WTC11 (cell line): Measurements from ENCODE around the gene CNTNAP5. TPM values are rescaled to one million over a fixed set of nuclear protein-coding genes. Genes with fewer than 3 reads are reported as not detected.

ENCODE experiments used
- ATAC-seq: fragments of 200-7000 bp; cut with Tn5 transposase; 2 replicates; pipeline ENCODE4 v1.10.0; 2021; ENCODE audit warnings: mild to moderate bottlenecking, moderate library complexity
- CTCF ChIA-PET: fragments of 300-600 bp; sonication (Branson Sonifier 250); formaldehyde crosslinking; loops from one replicate; lab custom pipeline; 2021; ENCODE audit warnings: antibody characterized with exemption; lab: Charles Lee
- POLR2A ChIA-PET: fragments of 350-600 bp; sonication (Branson Sonifier 250); formaldehyde crosslinking; loops from one replicate; lab custom pipeline; 2021; ENCODE audit warnings: antibody characterized with exemption; lab: Charles Lee
- DNase-seq: peaks from one replicate; pipeline ENCODE4 v3.0.0; 2021; ENCODE audit warnings: low spot score
- H3K27ac Mint-ChIP-seq: 2 replicates; pipeline ENCODE4 v1.8.0; 2021; ENCODE audit warnings: mixed read lengths
- H3K27me3 Mint-ChIP-seq: 2 replicates; pipeline ENCODE4 v1.8.0; 2021; ENCODE audit warnings: low read depth, mild to moderate bottlenecking, moderate library complexity, mixed read lengths
- H3K36me3 Mint-ChIP-seq: 2 replicates; pipeline ENCODE4 v1.8.0; 2021; ENCODE audit warnings: mixed read lengths
- H3K4me1 Mint-ChIP-seq: 2 replicates; pipeline ENCODE4 v1.8.0; 2022; ENCODE audit warnings: mixed read lengths
- H3K4me3 Mint-ChIP-seq: 2 replicates; pipeline ENCODE4 v1.8.0; 2021; ENCODE audit warnings: mild to moderate bottlenecking, moderate library complexity, mixed read lengths
- H3K9me3 Mint-ChIP-seq: 2 replicates; pipeline ENCODE4 v1.8.0; 2021; ENCODE audit warnings: mixed read lengths
- AFF4 ChIP-seq: sonication (generic); formaldehyde crosslinking; IDR thresholded peaks from 2 replicates; pipeline ENCODE4 v1.8.1; 2023; ENCODE audit warnings: mild to moderate bottlenecking, missing genetic modification reagents, borderline replicate concordance
- ATF2 ChIP-seq: sonication (generic); formaldehyde crosslinking; IDR thresholded peaks from 2 replicates; pipeline ENCODE4 v1.8.1; 2022; ENCODE audit warnings: low read depth, missing genetic modification reagents, borderline replicate concordance
- CREM ChIP-seq: sonication (generic); formaldehyde crosslinking; IDR thresholded peaks from 2 replicates; pipeline ENCODE4 v1.8.1; 2022; ENCODE audit warnings: mild to moderate bottlenecking, missing genetic modification reagents, moderate library complexity
- ETV6 ChIP-seq: sonication (generic); formaldehyde crosslinking; IDR thresholded peaks from 2 replicates; pipeline ENCODE4 v1.8.1; 2022; ENCODE audit warnings: mild to moderate bottlenecking, missing genetic modification reagents
- FOXP1 ChIP-seq: sonication (generic); formaldehyde crosslinking; IDR thresholded peaks from 2 replicates; pipeline ENCODE4 v1.8.0; 2022; ENCODE audit warnings: missing genetic modification reagents, mild to moderate bottlenecking, moderate library complexity, borderline replicate concordance
- FOXP4 ChIP-seq: sonication (generic); formaldehyde crosslinking; IDR thresholded peaks from 2 replicates; pipeline ENCODE4 v1.8.0; 2022; ENCODE audit warnings: mild to moderate bottlenecking, missing genetic modification reagents
- GRHL2 ChIP-seq: fragments of 250-450 bp; sonication (Bioruptor Pico); IDR thresholded peaks from 2 replicates; pipeline ENCODE4 v1.8.0; 2022; ENCODE audit warnings: mild to moderate bottlenecking, moderate library complexity; ENCODE audit not compliant: insufficient replicate concordance, severe bottlenecking
- GTF2I ChIP-seq: fragments of 250-450 bp; sonication (Bioruptor Pico); conservative IDR thresholded peaks from 2 replicates; pipeline ENCODE4 v1.4.0; 2021; ENCODE audit warnings: mild to moderate bottlenecking
- MAX ChIP-seq: sonication (generic); formaldehyde crosslinking; IDR thresholded peaks from 2 replicates; pipeline ENCODE4 v1.8.0; 2022; ENCODE audit warnings: mild to moderate bottlenecking, missing genetic modification reagents
- MLX ChIP-seq: sonication (generic); formaldehyde crosslinking; IDR thresholded peaks from 2 replicates; pipeline ENCODE4 v1.8.1; 2023; ENCODE audit warnings: mild to moderate bottlenecking, missing genetic modification reagents, moderate library complexity
- NFATC4 ChIP-seq: fragments of 250-450 bp; sonication (Bioruptor Pico); IDR thresholded peaks from 2 replicates; pipeline ENCODE4 v1.9.0; 2021; ENCODE audit warnings: mild to moderate bottlenecking
- OVOL2 ChIP-seq: fragments of 250-450 bp; sonication (Bioruptor Pico); IDR thresholded peaks from 2 replicates; pipeline ENCODE4 v1.9.0; 2021; ENCODE audit warnings: mild to moderate bottlenecking, borderline replicate concordance
- PREB ChIP-seq: sonication (generic); formaldehyde crosslinking; IDR thresholded peaks from 2 replicates; pipeline ENCODE4 v1.8.1; 2022; ENCODE audit warnings: mild to moderate bottlenecking, missing genetic modification reagents, moderate library complexity, borderline replicate concordance
- SMAD4 ChIP-seq: sonication (generic); formaldehyde crosslinking; IDR thresholded peaks from 2 replicates; pipeline ENCODE4 v1.8.0; 2022; ENCODE audit warnings: mild to moderate bottlenecking, missing genetic modification reagents
- ZNF138 ChIP-seq: sonication (generic); formaldehyde crosslinking; conservative IDR thresholded peaks from 2 replicates; pipeline ENCODE4 v1.8.1; 2022; ENCODE audit warnings: mild to moderate bottlenecking, moderate library complexity, missing genetic modification reagents
- ZNF219 ChIP-seq: sonication (generic); formaldehyde crosslinking; IDR thresholded peaks from 2 replicates; pipeline ENCODE4 v1.8.0; 2023; ENCODE audit warnings: missing genetic modification reagents, mild to moderate bottlenecking, borderline replicate concordance
- ZNF317 ChIP-seq: sonication (generic); formaldehyde crosslinking; IDR thresholded peaks from 2 replicates; pipeline ENCODE4 v1.8.1; 2023; ENCODE audit warnings: low read depth, mild to moderate bottlenecking, moderate library complexity, missing genetic modification reagents, borderline replicate concordance
- ZNF425 ChIP-seq: fragments of 250-450 bp; sonication (Bioruptor Pico); conservative IDR thresholded peaks from 2 replicates; pipeline ENCODE4 v1.9.0; 2021; ENCODE audit warnings: mild to moderate bottlenecking
- ZNF532 ChIP-seq: fragments of 250-450 bp; sonication (Bioruptor Pico); IDR thresholded peaks from 2 replicates; pipeline ENCODE4 v1.9.0; 2021; ENCODE audit warnings: mild to moderate bottlenecking, borderline replicate concordance
- total RNA-seq: library from RNA; stranded (reverse); gene quantifications from 3 replicates; pipeline ENCODE4 v1.2.3, GENCODE V29; 2021

CNTNAP5 gene
- total RNA-seq, 1 experiment from 2014 or later = 0.22 TPM

- no peak for TF ChIP-seq ZNF425 (CRISPR knock-in tag)
- no peak for TF ChIP-seq ETV6 (CRISPR knock-in tag)
- TF ChIP-seq FOXP4 (CRISPR knock-in tag) = no peak
- TF ChIP-seq FOXP1 (CRISPR knock-in tag) = no peak
- no peak for TF ChIP-seq GRHL2 (CRISPR knock-in tag)
- no peak for TF ChIP-seq ZNF317 (CRISPR knock-in tag)
- no peak for TF ChIP-seq AFF4
- TF ChIP-seq OVOL2 (CRISPR knock-in tag) = no peak
- TF ChIP-seq ZNF219 (CRISPR knock-in tag) = no peak
- no peak for TF ChIP-seq GTF2I (CRISPR knock-in tag)
- TF ChIP-seq PREB = no peak
Observed at GRCh38 chr2:124316133-124316532, 291.0 kb downstream of the CNTNAP5 start (continued).

GRCh38 chr2:124316881-124317605 lies 292.0 kb downstream of the CNTNAP5 start:
- Mint-ChIP-seq H3K4me3 (no peak overlapping the region), H3K27me3 (no peaks in the 10 kb centered on the region), H3K4me1 (peaks cover 21% of the 10 kb centered on the region), H3K36me3 (no peaks in the 10 kb centered on the region), H3K9me3 (no peaks in the 10 kb centered on the region), H3K27ac (no peak overlapping the region)
- ATAC-seq (no peak), DNase-seq (no peak)
- ChIA-PET CTCF (no interaction called here), POLR2A (no interaction called here)
- TF ChIP-seq ETV6 (CRISPR knock-in tag) (no peak), OVOL2 (CRISPR knock-in tag) (no peak), MAX (no peak), MLX (CRISPR knock-in tag) (no peak), SMAD4 (CRISPR knock-in tag) (no peak), ATF2 (CRISPR knock-in tag) (no peak), NFATC4 (CRISPR knock-in tag) (no peak), ZNF532 (CRISPR knock-in tag) (no peak), CREM (no peak), ZNF138 (CRISPR knock-in tag) (no peak)
